Lower leg skin (tissue), 3 donors: Measurements from ENCODE around the gene INPP4A.

ENCODE experiments used
- POLR2A ChIP-seq, 2 donors: fragments of 450-650 bp; IDR thresholded peaks; one replicate each; pipeline ENCODE4 v1.6.1; 2016 to 2017; ENCODE audit warnings: antibody characterized with exemption in 2 of 2, mild to moderate bottlenecking in 1 of 2, moderate library complexity in 1 of 2
- TF ChIP-seq, protein P1 (sequence below), 3 donors: fragments of 450-650 bp; IDR thresholded peaks; one replicate each; pipeline ENCODE4 v1.5.1; 2016; ENCODE audit warnings: antibody characterized with exemption in 3 of 3, mild to moderate bottlenecking in 3 of 3, moderate library complexity in 2 of 3

- TF ChIP-seq, protein P1, sequence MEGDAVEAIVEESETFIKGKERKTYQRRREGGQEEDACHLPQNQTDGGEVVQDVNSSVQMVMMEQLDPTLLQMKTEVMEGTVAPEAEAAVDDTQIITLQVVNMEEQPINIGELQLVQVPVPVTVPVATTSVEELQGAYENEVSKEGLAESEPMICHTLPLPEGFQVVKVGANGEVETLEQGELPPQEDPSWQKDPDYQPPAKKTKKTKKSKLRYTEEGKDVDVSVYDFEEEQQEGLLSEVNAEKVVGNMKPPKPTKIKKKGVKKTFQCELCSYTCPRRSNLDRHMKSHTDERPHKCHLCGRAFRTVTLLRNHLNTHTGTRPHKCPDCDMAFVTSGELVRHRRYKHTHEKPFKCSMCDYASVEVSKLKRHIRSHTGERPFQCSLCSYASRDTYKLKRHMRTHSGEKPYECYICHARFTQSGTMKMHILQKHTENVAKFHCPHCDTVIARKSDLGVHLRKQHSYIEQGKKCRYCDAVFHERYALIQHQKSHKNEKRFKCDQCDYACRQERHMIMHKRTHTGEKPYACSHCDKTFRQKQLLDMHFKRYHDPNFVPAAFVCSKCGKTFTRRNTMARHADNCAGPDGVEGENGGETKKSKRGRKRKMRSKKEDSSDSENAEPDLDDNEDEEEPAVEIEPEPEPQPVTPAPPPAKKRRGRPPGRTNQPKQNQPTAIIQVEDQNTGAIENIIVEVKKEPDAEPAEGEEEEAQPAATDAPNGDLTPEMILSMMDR (IDR thresholded peaks at IDR 0.05) = no peak
- TF ChIP-seq POLR2A (IDR thresholded peaks at IDR 0.05) = no peak
Observed at GRCh38 chr2:98623657-98624056, 179.0 kb downstream of the INPP4A start.
